ENCODE measurements around the gene RELB. TPM values are rescaled to one million over a fixed set of nuclear protein-coding genes. Genes with fewer than 3 reads are reported as not detected.

The RELB gene
- total and polyA plus RNA-seq, 10 of the 15 experiments (the other 5 are each of a cell fraction or from before 2014, with no cell fraction given) = 0.66 to 43.8 (median 12.8) TPM

GRCh38 chr19:45075301-45076028 lies 74.2 kb downstream of the RELB start (continued):
- TF ChIP-seq ATF7 (IDR thresholded peaks at IDR 0.05; ENCODE audit: low read depth) (0 out of 2 replicates have a peak, but pooled peaks have one; percentile 71), TCF12 (IDR thresholded peaks at IDR 0.05; ENCODE audit: low read depth, low read length) (peak; percentile 98), JUND (IDR thresholded peaks at IDR 0.05; ENCODE audit: low read depth, low read length) (0 out of 2 replicates have a peak, but pooled peaks have one; percentile 31), HDGF (IDR thresholded peaks at IDR 0.05) (peak; percentile 97), FOS (IDR thresholded peaks at IDR 0.05; ENCODE audit: borderline replicate concordance, extremely low read depth, insufficient read length) (no peak), KLF5 (IDR thresholded peaks at IDR 0.05; ENCODE audit: partially characterized antibody) (no peak), CBX5 (IDR thresholded peaks at IDR 0.05; ENCODE audit: low read depth) (no peak), NR2C1 (IDR thresholded peaks at IDR 0.05) (peak; percentile 38; the same call in 1 of the 2 replicates), NFIC (IDR thresholded peaks at IDR 0.05; ENCODE audit: low read depth, low read length) (no peak), ZBED1 (IDR thresholded peaks at IDR 0.05; ENCODE audit: borderline replicate concordance) (no peak; the same call in 1 of the 2 replicates), PAX5 (IDR thresholded peaks at IDR 0.05; ENCODE audit: borderline replicate concordance, low read depth, low read length) (peak; percentile 84), RAD51 (IDR thresholded peaks at IDR 0.05) (no peak), CBX3 (IDR thresholded peaks at IDR 0.05; ENCODE audit: borderline replicate concordance, low read depth) (no peak), ZBTB40 (IDR thresholded peaks at IDR 0.05; ENCODE audit: borderline replicate concordance) (no peak), ESRRA (IDR thresholded peaks at IDR 0.05; ENCODE audit: low read length) (no peak), POU2F2 (IDR thresholded peaks at IDR 0.05; ENCODE audit: borderline replicate concordance, low read depth, low read length) (0 out of 3 replicates have a peak, but pooled peaks have one; percentile 24), TARDBP (IDR thresholded peaks at IDR 0.05; ENCODE audit: borderline replicate concordance) (no peak), EGR1 (IDR thresholded peaks at IDR 0.05; ENCODE audit: borderline replicate concordance in 1 of 2, low read depth in 2 of 2, low read length in 2 of 2) (peak in 1 of 2 experiments; percentile 37; a peak in 1 of 3 replicates), POLR2AphosphoS5 (IDR thresholded peaks at IDR 0.05; ENCODE audit: low read length) (no peak)
- TF ChIP-seq, protein P1, sequence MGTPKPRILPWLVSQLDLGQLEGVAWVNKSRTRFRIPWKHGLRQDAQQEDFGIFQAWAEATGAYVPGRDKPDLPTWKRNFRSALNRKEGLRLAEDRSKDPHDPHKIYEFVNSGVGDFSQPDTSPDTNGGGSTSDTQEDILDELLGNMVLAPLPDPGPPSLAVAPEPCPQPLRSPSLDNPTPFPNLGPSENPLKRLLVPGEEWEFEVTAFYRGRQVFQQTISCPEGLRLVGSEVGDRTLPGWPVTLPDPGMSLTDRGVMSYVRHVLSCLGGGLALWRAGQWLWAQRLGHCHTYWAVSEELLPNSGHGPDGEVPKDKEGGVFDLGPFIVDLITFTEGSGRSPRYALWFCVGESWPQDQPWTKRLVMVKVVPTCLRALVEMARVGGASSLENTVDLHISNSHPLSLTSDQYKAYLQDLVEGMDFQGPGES (IDR thresholded peaks at IDR 0.05) = no peak
- TF ChIP-seq, protein P2, sequence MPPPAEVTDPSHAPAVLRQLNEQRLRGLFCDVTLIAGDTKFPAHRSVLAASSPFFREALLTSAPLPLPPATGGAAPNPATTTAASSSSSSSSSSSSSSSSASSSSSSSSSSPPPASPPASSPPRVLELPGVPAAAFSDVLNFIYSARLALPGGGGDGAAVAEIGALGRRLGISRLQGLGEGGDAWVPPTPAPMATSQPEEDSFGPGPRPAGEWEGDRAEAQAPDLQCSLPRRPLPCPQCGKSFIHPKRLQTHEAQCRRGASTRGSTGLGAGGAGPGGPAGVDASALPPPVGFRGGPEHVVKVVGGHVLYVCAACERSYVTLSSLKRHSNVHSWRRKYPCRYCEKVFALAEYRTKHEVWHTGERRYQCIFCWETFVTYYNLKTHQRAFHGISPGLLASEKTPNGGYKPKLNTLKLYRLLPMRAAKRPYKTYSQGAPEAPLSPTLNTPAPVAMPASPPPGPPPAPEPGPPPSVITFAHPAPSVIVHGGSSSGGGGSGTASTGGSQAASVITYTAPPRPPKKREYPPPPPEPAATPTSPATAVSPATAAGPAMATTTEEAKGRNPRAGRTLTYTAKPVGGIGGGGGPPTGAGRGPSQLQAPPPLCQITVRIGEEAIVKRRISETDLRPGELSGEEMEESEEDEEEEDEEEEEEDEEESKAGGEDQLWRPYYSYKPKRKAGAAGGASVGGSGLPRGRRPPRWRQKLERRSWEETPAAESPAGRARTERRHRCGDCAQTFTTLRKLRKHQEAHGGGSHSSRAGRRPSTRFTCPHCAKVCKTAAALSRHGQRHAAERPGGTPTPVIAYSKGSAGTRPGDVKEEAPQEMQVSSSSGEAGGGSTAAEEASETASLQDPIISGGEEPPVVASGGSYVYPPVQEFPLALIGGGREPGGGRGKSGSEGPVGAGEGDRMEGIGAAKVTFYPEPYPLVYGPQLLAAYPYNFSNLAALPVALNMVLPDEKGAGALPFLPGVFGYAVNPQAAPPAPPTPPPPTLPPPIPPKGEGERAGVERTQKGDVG (CRISPR knock-in tag; IDR thresholded peaks at IDR 0.05) = no peak
